GM21723 (cell line): ENCODE data around the gene STX1A.
"Not testable (repeated sequence)": the region's sequence is repeated elsewhere in the genome, so short reads cannot be mapped to it uniquely, and the experiment has no call there.

Experiments
- ATAC-seq: cut with Tn5 transposase; IDR thresholded peaks from one replicate; pipeline ENCODE4 v1.9.1; 2021; ENCODE audit warnings: mild to moderate bottlenecking, moderate library complexity; ENCODE audit not compliant: unreplicated experiment

The STX1A gene

GRCh38 chr7:73655309-73655708 lies 64.2 kb downstream of the STX1A start:
- ATAC-seq: not testable (repeated sequence)

GRCh38 chr7:73652541-73652949 lies 66.9 kb downstream of the STX1A start:
- no peak for ATAC-seq

GRCh38 chr7:73650524-73650923 lies 68.9 kb downstream of the STX1A start:
- no peak for ATAC-seq

GRCh38 chr7:73649576-73649975 lies 69.9 kb downstream of the STX1A start:
- ATAC-seq: no peak
